ENCODE results near the gene COPB1.

The COPB1 gene

GRCh38 chr11:14460147-14460546 is 39.5 kb downstream of the COPB1 start:
- no peak for DNase-seq
- no peak for TF ChIP-seq POLR2A (IDR thresholded peaks at IDR 0.05; ENCODE audit: low read length)
- no peak for TF ChIP-seq GATA1 (IDR thresholded peaks at IDR 0.05; ENCODE audit: low read depth, low read length)

- DNase-seq = no peak
- TF ChIP-seq GATA1 (IDR thresholded peaks at IDR 0.05; ENCODE audit: low read depth, low read length) = no peak
- TF ChIP-seq POLR2A (IDR thresholded peaks at IDR 0.05; ENCODE audit: low read length) = no peak
Measured at GRCh38 chr11:14458377-14458776, 41.2 kb downstream of the COPB1 start.

GRCh38 chr11:14455648-14456430 is 43.8 kb downstream of the COPB1 start:
- TF ChIP-seq GATA1 (IDR thresholded peaks at IDR 0.05; ENCODE audit: low read depth, low read length) (no peak), POLR2A (IDR thresholded peaks at IDR 0.05; ENCODE audit: low read length) (no peak)
- DNase-seq = no peak

- DNase-seq = peak; percentile 5 to 47
- TF ChIP-seq POLR2A (IDR thresholded peaks at IDR 0.05; ENCODE audit: low read length) (no peak), GATA1 (IDR thresholded peaks at IDR 0.05; ENCODE audit: low read depth, low read length) (no peak)
Measured at GRCh38 chr11:14454861-14455632, 44.6 kb downstream of the COPB1 start.

GRCh38 chr11:14451825-14452224 is 47.8 kb downstream of the COPB1 start:
- TF ChIP-seq GATA1 (IDR thresholded peaks at IDR 0.05; ENCODE audit: low read depth, low read length) = no peak
- TF ChIP-seq POLR2A (IDR thresholded peaks at IDR 0.05; ENCODE audit: low read length) = no peak
- DNase-seq = no peak

- TF ChIP-seq GATA1 (IDR thresholded peaks at IDR 0.05; ENCODE audit: low read depth, low read length) (no peak), POLR2A (IDR thresholded peaks at IDR 0.05; ENCODE audit: low read length) (no peak)
Measured at GRCh38 chr11:14449302-14449714, 50.3 kb downstream of the COPB1 start.

GRCh38 chr11:14448240-14448639 is 51.4 kb downstream of the COPB1 start:
- TF ChIP-seq GATA1 (IDR thresholded peaks at IDR 0.05; ENCODE audit: low read depth, low read length) = no peak
- no peak for TF ChIP-seq POLR2A (IDR thresholded peaks at IDR 0.05; ENCODE audit: low read length)

More at GRCh38 chr11:14449302-14449714, 50.3 kb downstream of the COPB1 start:
- no peak for DNase-seq

GRCh38 chr11:14446701-14447169 is 52.9 kb downstream of the COPB1 start:
- no peak for DNase-seq
- no peak for TF ChIP-seq GATA1 (IDR thresholded peaks at IDR 0.05; ENCODE audit: low read depth, low read length)
- TF ChIP-seq POLR2A (IDR thresholded peaks at IDR 0.05; ENCODE audit: low read length) = no peak

More at GRCh38 chr11:14448240-14448639, 51.4 kb downstream of the COPB1 start:
- no peak for DNase-seq

- no peak for DNase-seq
- TF ChIP-seq POLR2A (IDR thresholded peaks at IDR 0.05; ENCODE audit: low read length) = no peak
- no peak for TF ChIP-seq GATA1 (IDR thresholded peaks at IDR 0.05; ENCODE audit: low read depth, low read length)
Measured at GRCh38 chr11:14445542-14446530, 53.8 kb downstream of the COPB1 start.

GRCh38 chr11:14444441-14445189 is 55.0 kb downstream of the COPB1 start:
- TF ChIP-seq GATA1 (IDR thresholded peaks at IDR 0.05; ENCODE audit: low read depth, low read length) (no peak), POLR2A (IDR thresholded peaks at IDR 0.05; ENCODE audit: low read length) (no peak)
- DNase-seq = no peak

GRCh38 chr11:14443638-14444037 is 56.0 kb downstream of the COPB1 start:
- TF ChIP-seq POLR2A (IDR thresholded peaks at IDR 0.05; ENCODE audit: low read length) (no peak), GATA1 (IDR thresholded peaks at IDR 0.05; ENCODE audit: low read depth, low read length) (no peak)
- peak; percentile 38 to 70 for DNase-seq

- DNase-seq = no peak
- TF ChIP-seq GATA1 (IDR thresholded peaks at IDR 0.05; ENCODE audit: low read depth, low read length) (no peak), POLR2A (IDR thresholded peaks at IDR 0.05; ENCODE audit: low read length) (no peak)
Measured at GRCh38 chr11:14435717-14436512, 63.7 kb downstream of the COPB1 start.

All from erythroblast (primary cell).